ENCODE measurements around the gene MAML3.

The MAML3 gene

GRCh38 chr4:139734201-139734874 lies 419.6 kb downstream of the MAML3 start:
- Mint-ChIP-seq H3K4me1 (ENCODE audit: low read depth) (no peaks in the 10 kb centered on the region), H3K27me3 (ENCODE audit: low read depth) (peaks cover 54% of the 10 kb centered on the region), H3K36me3 (ENCODE audit: low read depth) (no peaks in the 10 kb centered on the region), H3K27ac (no peak overlapping the region), H3K9me3 (no peaks in the 10 kb centered on the region), H3K4me3 (peak overlapping the region; percentile 57)
- DNase-seq (ENCODE audit: low spot score) = no peak

GRCh38 chr4:139732991-139733570 lies 420.9 kb downstream of the MAML3 start:
- no peak overlapping the region for H3K27ac Mint-ChIP-seq
- H3K9me3 Mint-ChIP-seq = no peaks in the 10 kb centered on the region
- H3K4me1 Mint-ChIP-seq (ENCODE audit: low read depth) = no peaks in the 10 kb centered on the region
- H3K27me3 Mint-ChIP-seq (ENCODE audit: low read depth) = peaks cover 49% of the 10 kb centered on the region
- no peak for DNase-seq (ENCODE audit: low spot score)
- no peak overlapping the region for H3K4me3 Mint-ChIP-seq
- H3K36me3 Mint-ChIP-seq (ENCODE audit: low read depth) = no peaks in the 10 kb centered on the region

- DNase-seq (ENCODE audit: low spot score) = no peak
- no peaks in the 10 kb centered on the region for H3K9me3 Mint-ChIP-seq
- no peak overlapping the region for H3K27ac Mint-ChIP-seq
- H3K27me3 Mint-ChIP-seq (ENCODE audit: low read depth) = peaks cover 13% of the 10 kb centered on the region
- H3K4me1 Mint-ChIP-seq (ENCODE audit: low read depth) = no peaks in the 10 kb centered on the region
- no peak overlapping the region for H3K4me3 Mint-ChIP-seq
- no peaks in the 10 kb centered on the region for H3K36me3 Mint-ChIP-seq (ENCODE audit: low read depth)
These were observed 425.1 kb downstream of the MAML3 start for GRCh38 chr4:139728840-139729239.

- Mint-ChIP-seq H3K4me3 (no peak overlapping the region), H3K9me3 (no peaks in the 10 kb centered on the region), H3K27ac (no peak overlapping the region), H3K27me3 (ENCODE audit: low read depth) (peaks cover 9% of the 10 kb centered on the region), H3K36me3 (ENCODE audit: low read depth) (no peaks in the 10 kb centered on the region), H3K4me1 (ENCODE audit: low read depth) (no peaks in the 10 kb centered on the region)
- no peak for DNase-seq (ENCODE audit: low spot score)
These were observed 425.8 kb downstream of the MAML3 start for GRCh38 chr4:139728146-139728545.

- no peak for DNase-seq (ENCODE audit: low spot score)
- H3K36me3 Mint-ChIP-seq (ENCODE audit: low read depth) = no peaks in the 10 kb centered on the region
- H3K9me3 Mint-ChIP-seq = no peaks in the 10 kb centered on the region
- no peak overlapping the region for H3K27ac Mint-ChIP-seq
- H3K4me3 Mint-ChIP-seq = no peak overlapping the region
- H3K27me3 Mint-ChIP-seq (ENCODE audit: low read depth) = peaks cover 3% of the 10 kb centered on the region
- no peaks in the 10 kb centered on the region for H3K4me1 Mint-ChIP-seq (ENCODE audit: low read depth)
These were observed 427.4 kb downstream of the MAML3 start for GRCh38 chr4:139726615-139727014.

GRCh38 chr4:139725236-139725635 lies 428.7 kb downstream of the MAML3 start:
- Mint-ChIP-seq H3K9me3 (no peaks in the 10 kb centered on the region), H3K4me1 (ENCODE audit: low read depth) (no peaks in the 10 kb centered on the region), H3K27me3 (ENCODE audit: low read depth) (no peaks in the 10 kb centered on the region), H3K27ac (no peak overlapping the region), H3K36me3 (ENCODE audit: low read depth) (no peaks in the 10 kb centered on the region), H3K4me3 (no peak overlapping the region)
- no peak for DNase-seq (ENCODE audit: low spot score)

- Mint-ChIP-seq H3K36me3 (ENCODE audit: low read depth) (no peaks in the 10 kb centered on the region), H3K27ac (no peak overlapping the region)
These were observed 432.2 kb downstream of the MAML3 start for GRCh38 chr4:139721789-139722188.

GRCh38 chr4:139720806-139721205 lies 433.2 kb downstream of the MAML3 start:
- Mint-ChIP-seq H3K9me3 (no peaks in the 10 kb centered on the region), H3K27ac (no peak overlapping the region), H3K36me3 (ENCODE audit: low read depth) (no peaks in the 10 kb centered on the region), H3K4me1 (ENCODE audit: low read depth) (no peaks in the 10 kb centered on the region), H3K4me3 (no peak overlapping the region), H3K27me3 (ENCODE audit: low read depth) (no peaks in the 10 kb centered on the region)
- no peak for DNase-seq (ENCODE audit: low spot score)

More at GRCh38 chr4:139721789-139722188, 432.2 kb downstream of the MAML3 start:
- Mint-ChIP-seq H3K27me3 (ENCODE audit: low read depth) (no peaks in the 10 kb centered on the region), H3K4me1 (ENCODE audit: low read depth) (no peaks in the 10 kb centered on the region), H3K9me3 (no peaks in the 10 kb centered on the region), H3K4me3 (no peak overlapping the region)
- no peak for DNase-seq (ENCODE audit: low spot score)

GRCh38 chr4:139719381-139720101 lies 434.4 kb downstream of the MAML3 start:
- H3K36me3 Mint-ChIP-seq (ENCODE audit: low read depth) = no peaks in the 10 kb centered on the region
- DNase-seq (ENCODE audit: low spot score) = no peak
- H3K27me3 Mint-ChIP-seq (ENCODE audit: low read depth) = no peaks in the 10 kb centered on the region
- H3K9me3 Mint-ChIP-seq = no peaks in the 10 kb centered on the region
- H3K4me1 Mint-ChIP-seq (ENCODE audit: low read depth) = no peaks in the 10 kb centered on the region
- H3K27ac Mint-ChIP-seq = no peak overlapping the region
- H3K4me3 Mint-ChIP-seq = no peak overlapping the region

GRCh38 chr4:139718833-139719232 lies 435.2 kb downstream of the MAML3 start:
- Mint-ChIP-seq H3K27ac (no peak overlapping the region), H3K4me1 (ENCODE audit: low read depth) (no peaks in the 10 kb centered on the region), H3K9me3 (no peaks in the 10 kb centered on the region), H3K4me3 (no peak overlapping the region), H3K27me3 (ENCODE audit: low read depth) (no peaks in the 10 kb centered on the region), H3K36me3 (ENCODE audit: low read depth) (no peaks in the 10 kb centered on the region)
- DNase-seq (ENCODE audit: low spot score) = no peak

GRCh38 chr4:139718358-139718757 lies 435.6 kb downstream of the MAML3 start:
- Mint-ChIP-seq H3K9me3 (no peaks in the 10 kb centered on the region), H3K27me3 (ENCODE audit: low read depth) (no peaks in the 10 kb centered on the region), H3K4me3 (no peak overlapping the region), H3K4me1 (ENCODE audit: low read depth) (no peaks in the 10 kb centered on the region), H3K27ac (no peak overlapping the region), H3K36me3 (ENCODE audit: low read depth) (no peaks in the 10 kb centered on the region)
- no peak for DNase-seq (ENCODE audit: low spot score)

GRCh38 chr4:139715746-139716391 lies 438.1 kb downstream of the MAML3 start:
- H3K9me3 Mint-ChIP-seq = no peaks in the 10 kb centered on the region
- no peaks in the 10 kb centered on the region for H3K4me1 Mint-ChIP-seq (ENCODE audit: low read depth)
- no peak overlapping the region for H3K4me3 Mint-ChIP-seq
- DNase-seq (ENCODE audit: low spot score) = no peak
- H3K27ac Mint-ChIP-seq = no peak overlapping the region
- H3K27me3 Mint-ChIP-seq (ENCODE audit: low read depth) = no peaks in the 10 kb centered on the region
- H3K36me3 Mint-ChIP-seq (ENCODE audit: low read depth) = peaks cover 1% of the 10 kb centered on the region

- peaks cover 8% of the 10 kb centered on the region for H3K36me3 Mint-ChIP-seq (ENCODE audit: low read depth)
- no peak overlapping the region for H3K4me3 Mint-ChIP-seq
- no peak overlapping the region for H3K27ac Mint-ChIP-seq
- no peaks in the 10 kb centered on the region for H3K4me1 Mint-ChIP-seq (ENCODE audit: low read depth)
- DNase-seq (ENCODE audit: low spot score) = no peak
- no peaks in the 10 kb centered on the region for H3K27me3 Mint-ChIP-seq (ENCODE audit: low read depth)
- no peaks in the 10 kb centered on the region for H3K9me3 Mint-ChIP-seq
These were observed 441.1 kb downstream of the MAML3 start for GRCh38 chr4:139712882-139713281.

GRCh38 chr4:139711461-139711860 lies 442.5 kb downstream of the MAML3 start:
- H3K27ac Mint-ChIP-seq = no peak overlapping the region
- no peak for DNase-seq (ENCODE audit: low spot score)

More at GRCh38 chr4:139711461-139711860, 442.5 kb downstream of the MAML3 start:
- H3K27me3 Mint-ChIP-seq (ENCODE audit: low read depth) = no peaks in the 10 kb centered on the region
- no peaks in the 10 kb centered on the region for H3K9me3 Mint-ChIP-seq
- no peak overlapping the region for H3K4me3 Mint-ChIP-seq
- peaks cover 12% of the 10 kb centered on the region for H3K36me3 Mint-ChIP-seq (ENCODE audit: low read depth)
- no peaks in the 10 kb centered on the region for H3K4me1 Mint-ChIP-seq (ENCODE audit: low read depth)
